Stimulated activated CD4-positive, alpha-beta T cell treated with anti-CD3 and anti-CD28 coated beads, TNF-alpha, amount 100 ng/mL, for 24 hours (primary cell): ENCODE data around the gene STIP1.
"Not testable (repeated sequence)": the region's sequence is repeated elsewhere in the genome, so short reads cannot be mapped to it uniquely, and the experiment has no call there.

Source experiments
- DNase-seq, 3 experiments: peaks; one replicate each; pipeline ENCODE4 v3.0.0-alpha.2; 2020; ENCODE audit warnings: low read depth in 3 of 3

The STIP1 gene

GRCh38 chr11:64235437-64236161 lies 49.6 kb downstream of the STIP1 start:
- no peak for DNase-seq

- no peak for DNase-seq
Measured at GRCh38 chr11:64237484-64237951, 51.5 kb downstream of the STIP1 start.

GRCh38 chr11:64238076-64238475 lies 52.1 kb downstream of the STIP1 start:
- DNase-seq = no peak

- DNase-seq = no peak
Measured at GRCh38 chr11:64238999-64239398, 53.0 kb downstream of the STIP1 start.

GRCh38 chr11:64239662-64240434 lies 53.9 kb downstream of the STIP1 start:
- DNase-seq = no peak

GRCh38 chr11:64240435-64241240 lies 54.7 kb downstream of the STIP1 start, which contains the start of gene FKBP2:
FKBP2 (plus strand) TSS chr11:64241095; CDS start chr11:64242388, 1,293 bp downstream.
- DNase-seq = peak; percentile 96 to 97 (median 97)

- DNase-seq = peak; percentile 99 to 100 (median 99)
Measured at GRCh38 chr11:64241241-64241490, 55.2 kb downstream of the STIP1 start.

GRCh38 chr11:64241491-64242374 lies 55.8 kb downstream of the STIP1 start:
- no peak for DNase-seq

GRCh38 chr11:64243236-64243854 lies 57.4 kb downstream of the STIP1 start:
- DNase-seq = no peak

- no peak for DNase-seq
Measured at GRCh38 chr11:64244107-64244506, 58.1 kb downstream of the STIP1 start.

- no peak for DNase-seq
Measured at GRCh38 chr11:64244966-64245365, 59.0 kb downstream of the STIP1 start.

GRCh38 chr11:64245401-64245796 lies 59.4 kb downstream of the STIP1 start:
- DNase-seq = no peak

GRCh38 chr11:64245797-64246620 lies 60.0 kb downstream of the STIP1 start:
- peak; percentile 44 to 82 (median 73) for DNase-seq

GRCh38 chr11:64246621-64246870 lies 60.6 kb downstream of the STIP1 start:
- not testable (repeated sequence) for DNase-seq

GRCh38 chr11:64246871-64247728 lies 61.1 kb downstream of the STIP1 start, which contains the start of gene PPP1R14B:
PPP1R14B (minus strand) TSS chr11:64246943; CDS start chr11:64246673, 270 bp downstream.
- peak; percentile 68 to 86 (median 71) for DNase-seq

GRCh38 chr11:64247729-64248531 lies 62.0 kb downstream of the STIP1 start:
- no peak for DNase-seq

GRCh38 chr11:64248578-64248977 lies 62.6 kb downstream of the STIP1 start:
- no peak for DNase-seq

- DNase-seq = no peak
Measured at GRCh38 chr11:64249038-64249437, 63.1 kb downstream of the STIP1 start.
